Endothelial cell of umbilical vein (primary cell): ENCODE results near the gene POPDC3. TPM values are rescaled to one million over a fixed set of nuclear protein-coding genes. Genes with fewer than 3 reads are reported as not detected.

Experiments used
- BruUV-seq: library from RNA; stranded (reverse); fragments of 400-500 nt; replicated peaks from 2 replicates; lab custom pipeline; 2021; lab: Mats Ljungman, UMichigan
- CTCF ChIA-PET: fragments of 300-600, 350-600 bp; sonication (Branson Sonifier 250); formaldehyde crosslinking; loops from one replicate; lab custom pipeline; 2021; ENCODE audit warnings: antibody characterized with exemption, inconsistent platforms; lab: Charles Lee
- POLR2A ChIA-PET: fragments of 300-600, 350-600 bp; sonication (Branson Sonifier 250); formaldehyde crosslinking; loops from one replicate; lab custom pipeline; 2021; ENCODE audit warnings: antibody characterized with exemption, inconsistent platforms; lab: Charles Lee
- DNase-seq: peaks from one replicate; pipeline ENCODE4 v3.0.0-alpha.2; 2011; ENCODE audit warnings: low read depth, low spot score
- FAIRE-seq: peaks from 2 replicates; lab custom pipeline; 2011; peaks lifted over from hg19 to GRCh38; lab: Jason Lieb, UNC
- H2AFZ ChIP-seq: 2 replicates; pipeline ENCODE4 v1.6.0; 2012; ENCODE audit warnings: low read depth, low read length, control low read depth, inconsistent platforms
- H3K27ac ChIP-seq: 2 replicates; pipeline ENCODE4 v1.5.1; 2011; ENCODE audit warnings: low read depth, mild to moderate bottlenecking, control low read depth, low read length, moderate library complexity; ENCODE audit not compliant: insufficient read depth
- H3K27me3 ChIP-seq, 2 experiments: 2 replicates each; pipeline versions ENCODE4 v1.6.0 to v1.6.1; 2011; ENCODE audit warnings: low read length in 2 of 2, mixed read lengths in 1 of 2; ENCODE audit not compliant: control insufficient read depth in 2 of 2, insufficient read depth in 2 of 2
- H3K36me3 ChIP-seq, 2 experiments: 2 replicates in 1 of 2; 3 replicates in 1 of 2; pipeline ENCODE4 v1.5.1; 2011; ENCODE audit warnings: low read length in 2 of 2, mild to moderate bottlenecking in 1 of 2, moderate library complexity in 1 of 2; ENCODE audit not compliant: control insufficient read depth in 2 of 2, insufficient read depth in 2 of 2; ENCODE audit errors: extremely low read depth in 1 of 2
- H3K4me1 ChIP-seq: 3 replicates; pipeline ENCODE4 v1.5.1; 2011; ENCODE audit warnings: mild to moderate bottlenecking, low read length; ENCODE audit not compliant: control insufficient read depth, insufficient read depth; ENCODE audit errors: extremely low read depth
- H3K4me2 ChIP-seq: 2 replicates; pipeline ENCODE4 v1.6.1; 2011; ENCODE audit warnings: low read length, control low read depth, mixed read lengths; ENCODE audit not compliant: insufficient read depth
- H3K4me3 ChIP-seq, 3 experiments: fragments of 200-600 bp in 1 of 3; sonication (generic), shearing (Covaris generic) in 1 of 3; replicated peaks in 1 of 3; 2 replicates each; pipeline ENCODE4 v1.5.1; 2011 to 2016; ENCODE audit warnings: control low read depth in 3 of 3, low read length in 3 of 3, mild to moderate bottlenecking in 2 of 3, inconsistent platforms in 1 of 3, low read depth in 1 of 3, moderate library complexity in 1 of 3; ENCODE audit not compliant: insufficient read depth in 1 of 3
- H3K79me2 ChIP-seq: 2 replicates; pipeline ENCODE4 v1.6.0; 2012; ENCODE audit warnings: low read length, inconsistent platforms; ENCODE audit not compliant: control insufficient read depth, insufficient read depth
- H3K9ac ChIP-seq: replicated peaks from 2 replicates; pipeline ENCODE3; 2011; ENCODE audit warnings: low read length, control low read depth; ENCODE audit not compliant: insufficient read depth; ENCODE audit errors: extremely low read depth
- H3K9me1 ChIP-seq: replicated peaks from 3 replicates; pipeline ENCODE4 v1.6.0; 2011; ENCODE audit warnings: mild to moderate bottlenecking, low read length; ENCODE audit not compliant: control insufficient read depth, insufficient read depth; ENCODE audit errors: extremely low read depth
- H3K9me3 ChIP-seq: replicated peaks from 2 replicates; pipeline ENCODE4 v1.5.1; 2012; ENCODE audit warnings: low read length, inconsistent platforms; ENCODE audit not compliant: control insufficient read depth, insufficient read depth
- H4K20me1 ChIP-seq: replicated peaks from 2 replicates; pipeline ENCODE3; 2011; ENCODE audit warnings: mild to moderate bottlenecking, low read length; ENCODE audit not compliant: control insufficient read depth, insufficient read depth; ENCODE audit errors: extremely low read depth
- CTCF ChIP-seq, 2 donors: IDR thresholded peaks; 1 replicate in 1 of 2; 2 replicates in 1 of 2; pipeline ENCODE4 v1.5.1; 2011; ENCODE audit warnings: low read length in 2 of 2, mild to moderate bottlenecking in 2 of 2, moderate library complexity in 2 of 2, control low read depth in 1 of 2, inconsistent platforms in 1 of 2, low read depth in 1 of 2; ENCODE audit not compliant: insufficient read depth in 1 of 2; ENCODE audit errors: extremely low read depth in 1 of 2
- EZH2 ChIP-seq: IDR thresholded peaks from 2 replicates; pipeline ENCODE4 v1.6.1; 2012; ENCODE audit warnings: borderline replicate concordance, low read depth, mild to moderate bottlenecking, moderate library complexity, low read length, inconsistent platforms; ENCODE audit not compliant: severe bottlenecking
- FOS ChIP-seq: IDR thresholded peaks from 2 replicates; pipeline ENCODE4 v1.6.1; 2011; ENCODE audit warnings: mild to moderate bottlenecking, low read length, moderate library complexity, borderline replicate concordance; ENCODE audit not compliant: insufficient read depth
- GATA2 ChIP-seq: IDR thresholded peaks from 2 replicates; pipeline ENCODE4 v1.7.0; 2011; ENCODE audit warnings: low read depth, mild to moderate bottlenecking, moderate library complexity, mixed read lengths, low read length; ENCODE audit not compliant: insufficient read length, insufficient read depth
- JUN ChIP-seq: IDR thresholded peaks from 2 replicates; pipeline ENCODE4 v1.6.1; 2011; ENCODE audit warnings: borderline replicate concordance, low read depth; ENCODE audit not compliant: insufficient read length, insufficient read depth
- MAX ChIP-seq: IDR thresholded peaks from 2 replicates; pipeline ENCODE4 v1.6.1; 2011; ENCODE audit not compliant: insufficient read depth, insufficient read length
- MYC ChIP-seq: IDR thresholded peaks from one replicate; pipeline ENCODE4 v1.6.1; 2011; ENCODE audit warnings: mild to moderate bottlenecking, low read depth, low read length
- POLR2A ChIP-seq: IDR thresholded peaks from 2 replicates; pipeline ENCODE4 v1.6.1; 2012; ENCODE audit warnings: low read depth, mild to moderate bottlenecking, control low read depth, low read length
- POLR2AphosphoS5 ChIP-seq: IDR thresholded peaks from 2 replicates; pipeline ENCODE4 v1.6.1; 2012; ENCODE audit warnings: low read depth, mild to moderate bottlenecking, control low read depth, low read length, moderate library complexity; ENCODE audit not compliant: insufficient read depth
- dilution Hi-C: fragments of 300-500 bp; cut with MboI; formaldehyde crosslinking; loops from one replicate; pipeline ENCODE4 v1.15.0; 2019; ENCODE audit warnings: low sequenced_read_pairs; ENCODE audit not compliant: extremely low pct_ligation_motif_present
- intact Hi-C: fragments of 100-400 bp; cut with micrococcal nuclease; formaldehyde crosslinking; loops from one replicate; pipeline ENCODE4 v1.10.0; 2022
- polyA plus RNA-seq, 4 experiments: library from polyadenylated mRNA; depleted of rRNA in 3 of 4; stranded (reverse) in 3 of 4; unstranded in 1 of 4; fragments of >200 nt; gene quantifications; 2 replicates each; pipeline versions ENCODE4 v1.2.1 to v1.2.3, GENCODE V29; 2011 to 2012; ENCODE audit warnings: missing spikeins in 1 of 4
- total RNA-seq: library from RNA; stranded (reverse); gene quantifications from 2 replicates; pipeline ENCODE4 v1.2.3, GENCODE V29; 2021

The POPDC3 gene
- total and polyA plus RNA-seq, 2 donors (not counting 3 experiments of a cell fraction or from before 2014, with no cell fraction given): 1.6 to 1.7 TPM

GRCh38 chr6:105137388-105137787 is 42.4 kb downstream of the POPDC3 start:
- peak overlapping the region; percentile 53 to 79 (median 76) for H3K4me3 ChIP-seq
- ChIA-PET CTCF (interaction anchor here (1.0 to 1.9 kb wide), 9 partner anchors 10 to 294 kb away, joined by 3 to 29 read pairs (median 5); partner anchors contain the start of gene PREP), POLR2A (no interaction called here)
- H3K9ac ChIP-seq: peak overlapping the region; percentile 68
- BruUV-seq: no TSS peak
- H3K4me1 ChIP-seq: peaks cover 11% of the 10 kb centered on the region
- dilution Hi-C loops: no loop called here
- no peak for DNase-seq
- H3K36me3 ChIP-seq: no peaks in the 10 kb centered on the region
- H3K27me3 ChIP-seq: no peaks in the 10 kb centered on the region
- no peak for FAIRE-seq
- H3K9me3 ChIP-seq: no peaks in the 10 kb centered on the region
- peak overlapping the region; percentile 93 for H3K4me2 ChIP-seq
- no peak overlapping the region for H3K27ac ChIP-seq
- no peaks in the 10 kb centered on the region for H3K9me1 ChIP-seq
- no peaks in the 10 kb centered on the region for H4K20me1 ChIP-seq
- no peaks in the 10 kb centered on the region for H3K79me2 ChIP-seq
- intact Hi-C loops: loop anchor here (2.0 to 5.0 kb wide), 2 partner anchors 41 to 225 kb away; no protein-coding TSS in a partner anchor
- peak overlapping the region; percentile 100 for H2AFZ ChIP-seq
- TF ChIP-seq JUN: no peak
- TF ChIP-seq FOS: no peak
- TF ChIP-seq MYC: no peak
- TF ChIP-seq MAX: no peak
- TF ChIP-seq POLR2A: no peak
- no peak for TF ChIP-seq EZH2
- no peak for TF ChIP-seq GATA2
- TF ChIP-seq CTCF (IDR thresholded peaks at IDR 0.05; ENCODE audit: extremely low read depth in 1 of 2, insufficient read depth in 1 of 2, low read depth in 1 of 2, low read length in 2 of 2): no peak
- no peak for TF ChIP-seq POLR2AphosphoS5
